Activated CD4-positive, CD25-positive, alpha-beta regulatory T cell treated with anti-CD3 and anti-CD28 coated beads, Interleukin-2, amount 50 U/mL, for 72 hours (primary cell): ENCODE measurements around the gene TAF1A.

Source experiments
- DNase-seq: peaks from one replicate; pipeline ENCODE4 v3.0.0; 2021

The TAF1A gene

GRCh38 chr1:222529916-222530315 is 59.8 kb downstream of the TAF1A start:
- DNase-seq: no peak

GRCh38 chr1:222529181-222529580 is 60.6 kb downstream of the TAF1A start:
- DNase-seq: no peak

GRCh38 chr1:222525951-222526350 is 63.8 kb downstream of the TAF1A start:
- no peak for DNase-seq

GRCh38 chr1:222523852-222524251 is 65.9 kb downstream of the TAF1A start:
- no peak for DNase-seq

- no peak for DNase-seq
These were observed 67.4 kb downstream of the TAF1A start for GRCh38 chr1:222522105-222522915.

- DNase-seq: no peak
These were observed 68.2 kb downstream of the TAF1A start for GRCh38 chr1:222521299-222522104.
